Hematopoietic multipotent progenitor cell treated with erythropoietin and hydrocortisone succinate and interleukin-3 and kit ligand, for 15 days (in vitro differentiated cells): ENCODE results near the gene ST7L.
A peak's percentile ranks its signal among the peaks of the same experiment; 100 is the strongest.
"Not testable (repeated sequence)": the region's sequence is repeated elsewhere in the genome, so short reads cannot be mapped to it uniquely, and the experiment has no call there.

Experiments
- DNase-seq: peaks from one replicate; pipeline ENCODE4 v3.0.0-alpha.2; 2015; ENCODE audit warnings: low spot score

The ST7L gene, protein sequence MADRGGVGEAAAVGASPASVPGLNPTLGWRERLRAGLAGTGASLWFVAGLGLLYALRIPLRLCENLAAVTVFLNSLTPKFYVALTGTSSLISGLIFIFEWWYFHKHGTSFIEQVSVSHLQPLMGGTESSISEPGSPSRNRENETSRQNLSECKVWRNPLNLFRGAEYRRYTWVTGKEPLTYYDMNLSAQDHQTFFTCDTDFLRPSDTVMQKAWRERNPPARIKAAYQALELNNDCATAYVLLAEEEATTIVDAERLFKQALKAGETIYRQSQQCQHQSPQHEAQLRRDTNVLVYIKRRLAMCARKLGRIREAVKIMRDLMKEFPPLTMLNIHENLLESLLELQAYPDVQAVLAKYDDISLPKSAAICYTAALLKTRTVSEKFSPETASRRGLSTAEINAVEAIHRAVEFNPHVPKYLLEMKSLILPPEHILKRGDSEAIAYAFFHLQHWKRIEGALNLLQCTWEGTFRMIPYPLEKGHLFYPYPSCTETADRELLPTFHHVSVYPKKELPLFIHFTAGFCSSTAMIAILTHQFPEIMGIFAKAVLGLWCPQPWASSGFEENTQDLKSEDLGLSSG

DNA sequence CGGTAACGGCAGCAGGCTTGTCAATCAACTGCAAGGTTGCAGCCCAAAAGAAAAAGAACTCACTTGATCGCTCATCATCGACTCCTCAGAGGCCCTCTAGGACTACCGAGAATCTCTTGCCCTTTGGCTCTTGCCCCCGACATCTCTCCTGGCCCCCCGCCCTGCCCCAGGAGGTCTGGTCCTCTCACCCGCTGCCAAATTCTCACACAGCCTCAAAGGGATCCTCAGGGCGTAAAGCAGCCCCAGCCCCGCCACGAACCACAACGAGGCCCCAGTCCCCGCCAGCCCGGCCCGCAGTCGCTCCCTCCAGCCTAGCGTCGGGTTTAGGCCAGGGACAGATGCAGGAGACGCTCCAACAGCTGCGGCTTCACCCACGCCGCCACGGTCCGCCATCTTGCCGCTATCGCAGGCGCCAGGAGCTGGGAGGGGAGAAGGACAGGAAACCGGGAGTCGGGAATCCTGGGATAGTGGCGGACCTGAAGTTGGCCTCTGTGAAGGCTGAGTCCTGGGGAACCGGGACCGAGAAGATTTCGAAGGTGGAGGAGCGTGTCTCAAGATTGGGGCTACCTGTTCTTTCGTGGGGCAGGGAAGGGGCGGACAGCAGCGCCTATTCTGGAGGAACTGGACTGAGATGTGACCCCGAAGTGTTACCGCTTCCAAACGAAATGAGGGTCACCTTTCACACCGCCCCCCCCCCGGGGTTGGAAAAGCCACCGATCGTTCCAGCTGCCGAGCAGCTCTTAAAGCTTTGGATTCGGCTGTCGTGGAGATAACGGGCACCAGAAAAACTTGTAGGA, at the start of gene ST7L:
ST7L (minus strand) TSS at position 421 of the 797 bp plus-strand sequence; CDS start at position 393, 28 bp downstream.
- peak; percentile 65 for DNase-seq

DNA sequence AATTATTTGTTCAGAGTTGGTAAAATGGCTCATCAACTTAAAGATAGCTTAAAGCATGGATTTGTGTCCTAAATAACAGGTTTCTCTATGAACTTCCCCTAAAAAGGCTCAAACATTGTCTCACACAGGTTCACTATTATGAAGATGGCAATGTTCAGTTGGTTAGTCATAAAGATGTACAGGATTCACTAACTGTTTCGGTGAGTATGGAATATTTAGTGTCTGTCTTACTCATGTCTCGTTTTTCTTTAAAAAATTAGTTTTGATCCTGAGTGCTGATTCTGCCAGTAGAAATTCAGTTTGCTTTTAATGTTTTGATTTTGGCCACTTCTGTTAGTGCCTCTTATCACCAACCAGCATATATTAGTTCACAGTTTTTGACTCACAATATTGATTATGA, 48.0 kb upstream of the ST7L start:
- DNase-seq: no peak

DNA sequence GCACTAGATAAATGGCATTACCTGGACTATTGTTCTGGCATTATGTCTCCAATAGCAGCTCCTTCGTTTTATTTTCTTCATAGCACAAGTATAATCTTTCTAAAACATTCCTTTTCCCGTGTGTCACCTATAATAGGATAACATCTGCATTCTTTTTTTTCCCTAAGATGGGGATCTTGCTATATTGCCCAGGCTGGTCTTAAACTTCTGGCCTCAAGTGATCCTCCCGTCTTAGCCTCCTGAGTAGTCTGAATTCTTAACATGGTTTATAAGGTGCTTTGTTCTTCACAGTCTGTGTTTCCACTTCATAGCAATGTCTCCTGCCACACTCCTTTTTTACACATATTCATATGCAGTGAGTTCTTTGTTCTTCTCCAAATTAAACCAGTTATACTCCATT, 46.9 kb upstream of the ST7L start:
- no peak for DNase-seq

DNA sequence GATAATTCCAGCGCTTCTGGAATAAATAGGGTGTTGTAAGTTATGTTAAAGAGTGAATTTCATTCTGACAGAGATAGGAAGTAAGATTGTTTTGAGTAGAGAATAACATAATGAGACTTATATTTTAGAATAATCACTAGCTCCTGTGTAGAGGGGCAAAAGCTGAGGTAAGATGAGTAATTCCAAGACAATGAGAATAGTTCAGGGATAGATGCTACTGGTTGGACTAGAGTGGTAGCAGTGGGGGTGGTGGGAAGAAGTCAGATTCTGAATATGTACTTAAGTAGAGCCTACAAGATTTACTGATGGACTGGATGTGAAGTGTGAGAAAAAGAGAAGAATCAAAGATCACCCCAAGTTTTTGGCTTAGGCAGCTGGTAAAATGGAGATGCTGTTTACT, 32.3 kb upstream of the ST7L start:
- no peak for DNase-seq

DNA sequence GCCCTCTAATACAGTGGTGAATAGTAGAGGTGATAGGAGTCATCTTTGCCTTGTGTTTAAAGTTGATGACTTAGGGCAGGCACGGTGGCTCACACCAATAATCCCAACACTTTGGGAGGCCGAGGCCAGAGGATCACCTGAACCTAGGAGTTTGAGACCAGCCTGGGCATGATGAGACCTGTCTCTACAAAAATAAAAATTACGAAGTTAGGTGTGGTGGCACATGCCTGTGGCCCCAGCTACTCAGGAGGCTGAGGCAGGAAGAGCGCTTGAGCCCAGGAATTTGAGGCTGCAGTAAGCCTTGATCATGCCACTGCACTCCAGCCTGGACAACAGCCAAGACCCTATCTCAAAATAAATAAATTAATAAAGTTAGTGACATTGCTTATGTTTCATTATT, 27.3 kb upstream of the ST7L start:
- no peak for DNase-seq

DNA sequence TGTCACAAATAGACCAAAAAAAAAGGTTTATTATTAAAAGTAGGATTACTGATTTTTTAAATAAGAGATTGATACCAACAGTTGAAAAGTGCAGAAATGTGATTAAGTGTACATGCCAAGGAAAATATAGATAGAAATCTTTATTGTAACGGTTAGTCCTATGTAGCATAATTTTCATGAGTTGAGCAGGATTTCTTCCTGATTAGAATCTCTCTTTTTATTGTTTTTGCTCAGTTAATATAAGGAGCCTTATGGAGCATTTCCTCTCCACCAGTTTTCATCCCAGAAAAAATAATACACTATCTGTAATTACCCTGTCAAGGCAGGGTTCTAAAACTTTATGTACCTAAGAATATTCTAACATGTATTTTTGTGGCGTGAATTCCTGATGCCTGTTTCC, 24.1 kb upstream of the ST7L start:
- DNase-seq: no peak

DNA sequence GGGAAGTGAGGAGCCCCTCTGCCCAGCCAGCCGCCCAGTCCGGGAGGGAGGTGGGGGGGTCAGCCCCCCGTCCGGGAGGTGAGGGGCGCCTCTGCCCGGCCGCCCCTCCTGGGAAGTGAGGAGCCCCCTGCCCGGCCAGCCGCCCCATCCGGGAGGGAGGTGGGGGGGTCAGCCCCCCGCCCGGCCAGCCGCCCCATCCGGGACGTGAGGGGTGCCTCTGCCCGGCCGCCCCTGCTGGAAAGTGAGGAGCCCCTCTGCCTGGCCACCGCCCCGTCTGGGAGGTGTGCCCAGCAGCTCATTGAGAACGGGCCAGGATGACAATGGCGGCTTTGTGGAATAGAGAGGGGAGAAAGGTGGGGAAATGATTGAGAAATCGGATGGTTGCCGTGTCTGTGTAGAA, 21.5 kb upstream of the ST7L start:
- DNase-seq: not testable (repeated sequence)

DNA sequence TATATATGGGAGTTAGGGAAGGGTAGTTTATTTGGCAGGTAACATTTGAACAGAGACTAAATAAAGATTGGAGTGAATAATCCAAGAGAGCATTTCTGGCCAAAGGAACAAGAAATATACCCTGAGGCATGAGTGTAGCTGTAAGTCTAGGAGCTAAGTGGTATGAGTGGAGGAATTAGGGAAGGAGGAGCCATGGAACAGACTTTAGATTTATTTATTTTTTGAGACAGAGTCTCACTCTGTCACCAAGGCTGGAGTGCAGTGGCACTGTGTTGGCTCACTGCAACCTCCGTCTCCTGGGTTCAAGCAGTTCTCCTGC, 19.1 kb upstream of the ST7L start:
- DNase-seq: no peak

DNA sequence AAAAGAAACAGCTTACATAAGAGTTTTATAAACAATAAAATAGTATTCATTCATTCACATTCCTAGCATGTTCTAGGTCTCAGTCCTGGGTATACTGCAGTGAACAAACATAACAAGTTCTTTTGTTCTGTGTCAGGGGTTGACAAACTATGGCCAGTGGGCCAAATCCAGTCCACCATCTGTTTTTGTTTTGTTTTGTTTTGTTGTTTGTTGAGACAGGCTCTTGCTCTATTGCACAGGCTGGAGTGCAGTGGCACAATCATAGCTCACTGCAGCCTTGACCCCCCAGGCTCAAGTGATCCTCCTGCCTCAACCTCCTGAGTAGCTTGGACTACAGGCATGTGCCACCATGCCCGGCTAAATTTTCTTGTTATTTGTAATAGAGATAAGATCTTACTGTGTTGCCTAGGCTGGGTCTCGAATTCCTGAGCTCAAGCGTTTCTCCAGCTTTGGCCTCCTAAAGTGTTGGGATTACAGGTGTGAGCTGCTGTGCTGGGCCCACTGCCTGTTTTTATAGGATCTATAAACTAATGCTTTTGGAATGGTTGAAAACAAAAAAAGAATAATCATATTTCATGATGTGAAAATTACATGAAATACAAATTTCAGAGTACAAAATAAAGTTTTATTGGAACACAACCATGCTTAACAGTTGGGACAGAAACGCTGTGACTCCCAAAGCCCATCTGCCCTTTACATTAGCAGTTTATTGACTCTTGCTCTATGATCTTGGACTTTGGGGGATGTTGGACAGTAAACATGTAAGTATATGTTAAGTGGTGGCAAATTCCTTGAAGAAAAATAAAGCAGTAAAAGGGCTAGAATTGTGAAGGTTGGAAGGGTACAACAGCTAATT, 18.5 kb upstream of the ST7L start:
- no peak for DNase-seq

DNA sequence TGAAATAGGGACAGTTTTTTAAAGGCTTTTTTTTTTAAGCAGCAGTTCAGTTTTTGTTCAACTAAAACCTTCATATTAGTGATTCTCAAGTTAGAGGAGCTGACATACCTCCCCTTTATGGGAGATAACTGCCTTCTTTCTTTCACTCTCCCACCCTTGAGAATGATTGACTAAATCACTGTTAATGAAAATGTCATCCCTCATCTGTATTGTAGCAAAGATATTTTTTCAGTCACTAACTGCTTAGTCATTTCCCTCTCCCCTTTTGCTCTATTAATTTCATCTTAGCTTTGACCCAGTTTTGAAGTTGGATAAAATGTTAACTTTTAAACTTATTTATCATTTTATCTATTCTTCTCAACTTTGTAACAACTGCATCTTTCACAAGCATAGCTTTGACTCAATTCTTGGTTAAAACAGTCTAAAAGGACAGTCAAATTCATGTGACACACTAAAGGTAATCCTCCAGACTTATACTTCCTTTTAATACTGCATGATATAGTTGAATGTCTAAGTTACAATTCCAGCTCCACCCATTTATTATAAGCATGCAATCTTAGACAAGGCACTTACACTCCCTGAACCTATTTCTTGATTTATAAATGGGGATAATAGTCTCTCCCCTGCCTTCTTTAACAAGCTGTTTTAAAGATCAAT, 17.8 kb upstream of the ST7L start:
- no peak for DNase-seq

DNA sequence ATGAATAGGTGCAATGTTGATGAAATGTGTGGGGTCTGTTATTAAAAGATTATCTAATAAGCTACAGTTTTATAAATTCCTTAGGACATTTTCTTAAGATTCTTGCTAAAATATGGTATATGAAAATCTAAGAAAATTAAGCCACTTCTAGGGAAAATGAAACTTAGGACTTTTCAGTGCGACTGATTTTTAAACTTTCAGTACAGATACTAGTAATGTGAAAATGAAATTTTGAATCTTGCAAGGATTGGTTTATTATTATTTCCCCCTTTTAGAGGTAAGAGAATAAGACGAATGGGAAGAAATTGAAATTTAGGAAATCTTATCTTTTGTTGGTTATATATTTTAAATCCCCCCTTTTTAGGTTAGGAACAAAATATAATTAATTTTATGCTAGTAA, 17.1 kb upstream of the ST7L start:
- DNase-seq: no peak

DNA sequence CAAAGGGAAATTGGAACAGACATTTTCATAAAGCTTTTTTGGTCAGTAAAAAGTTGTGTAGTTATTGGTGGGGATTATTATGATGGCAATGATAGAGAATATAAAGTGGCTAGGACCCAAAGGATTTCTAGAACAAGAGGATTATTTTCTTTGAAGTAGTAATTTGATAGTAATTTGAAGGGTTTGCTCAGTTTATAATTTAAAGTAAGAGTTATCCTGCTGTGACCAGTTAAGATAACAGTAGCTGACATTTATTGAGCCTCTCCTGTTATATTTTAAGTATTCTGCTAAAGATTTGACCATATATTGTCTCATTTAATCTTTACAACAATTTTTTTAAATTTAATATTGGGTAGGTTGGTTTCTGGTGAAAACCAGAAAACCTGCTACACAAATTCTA, 15.4 kb upstream of the ST7L start:
- DNase-seq: no peak

DNA sequence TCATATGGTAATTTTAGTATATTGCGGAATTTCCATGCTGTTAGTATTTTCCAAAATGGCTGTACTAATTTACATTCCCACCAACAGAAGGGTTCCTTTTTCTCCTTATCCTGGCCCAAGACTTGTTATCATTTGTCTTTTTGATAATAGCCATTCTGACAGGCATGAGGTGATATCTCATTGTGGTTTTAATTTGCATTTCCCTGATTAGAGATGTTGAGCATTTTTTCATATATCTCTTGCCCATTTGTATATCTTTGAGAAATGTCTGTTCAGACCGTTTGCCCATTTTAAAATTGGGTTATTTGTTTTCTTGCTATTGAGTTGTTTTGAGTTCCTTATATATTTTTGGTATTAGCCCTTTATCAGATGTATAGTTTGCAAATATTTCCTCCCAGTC, 14.7 kb upstream of the ST7L start:
- DNase-seq: no peak

DNA sequence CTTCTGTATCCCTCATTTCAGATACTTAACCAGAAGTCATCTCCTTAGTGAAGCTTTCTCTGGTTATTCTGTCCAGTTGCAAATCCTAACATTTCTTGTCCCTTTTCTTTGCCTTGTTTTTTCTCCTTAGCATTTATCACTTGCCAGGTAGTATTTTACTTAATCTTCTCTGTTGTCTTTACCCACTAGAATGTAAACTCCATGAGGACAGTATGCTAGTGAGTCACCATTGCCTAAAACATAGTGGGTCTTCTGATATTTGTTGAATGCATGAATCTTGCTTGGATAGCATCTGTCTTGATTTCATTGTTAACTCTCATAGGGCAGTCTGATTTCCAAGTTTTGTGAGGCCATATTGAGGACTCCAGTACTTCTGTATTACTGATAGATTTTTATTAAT, 10.3 kb upstream of the ST7L start:
- no peak for DNase-seq

DNA sequence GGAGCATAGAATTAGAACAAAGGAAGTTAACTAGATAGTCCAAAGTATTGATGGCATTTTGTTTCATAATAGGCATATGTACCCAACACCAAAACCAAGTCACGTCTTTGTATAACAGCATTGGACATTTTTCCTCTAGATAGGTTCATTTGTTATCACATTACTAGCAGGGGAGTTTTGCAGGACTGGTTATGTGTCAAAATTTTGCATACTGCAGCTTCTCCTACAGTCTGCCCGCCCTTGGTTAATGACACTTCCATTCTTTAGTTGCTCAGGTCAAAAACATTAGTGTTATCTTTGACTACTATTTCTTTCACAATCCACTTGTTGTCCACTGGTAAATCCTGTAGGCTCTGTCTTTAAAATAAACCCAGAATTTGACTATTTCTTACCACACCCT, 9.6 kb upstream of the ST7L start:
- no peak for DNase-seq

DNA sequence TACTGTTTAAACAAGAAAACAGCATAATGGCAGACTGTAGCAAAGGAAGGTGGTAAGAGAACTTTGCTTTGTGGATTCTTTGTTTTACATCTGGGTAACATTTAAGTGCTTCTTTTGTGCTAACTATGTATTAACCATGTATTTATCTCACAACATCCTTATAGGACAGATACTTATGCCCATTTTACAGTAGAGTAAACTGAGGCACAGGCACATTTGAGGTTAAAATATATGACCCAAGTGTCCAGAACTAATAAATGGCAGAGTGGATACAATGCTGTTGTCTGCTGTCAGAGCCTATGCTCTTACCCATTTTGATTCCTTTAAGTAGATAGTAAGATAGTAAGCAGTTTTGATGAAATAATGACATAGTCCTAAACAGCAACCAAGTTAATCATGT, 7.9 kb upstream of the ST7L start:
- DNase-seq: no peak

DNA sequence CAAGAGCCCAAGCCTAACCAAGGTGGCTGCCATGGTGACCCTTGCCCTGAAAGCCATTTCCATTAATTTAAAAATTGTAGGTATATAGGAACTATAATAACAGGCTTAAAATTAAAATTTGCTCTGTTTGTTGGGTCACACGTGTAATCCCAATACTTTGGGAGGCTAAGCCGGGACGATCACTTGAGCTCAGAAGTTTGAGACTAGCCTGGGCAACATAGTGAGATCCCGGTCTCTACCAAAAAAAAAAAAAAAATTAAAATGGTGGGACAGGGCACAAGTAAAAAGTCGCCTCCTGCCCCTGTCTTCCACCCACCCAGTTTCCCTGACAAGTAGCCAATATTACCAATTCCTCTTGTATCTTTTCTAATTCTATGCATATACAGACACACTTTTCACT, 7.3 kb upstream of the ST7L start:
- no peak for DNase-seq

DNA sequence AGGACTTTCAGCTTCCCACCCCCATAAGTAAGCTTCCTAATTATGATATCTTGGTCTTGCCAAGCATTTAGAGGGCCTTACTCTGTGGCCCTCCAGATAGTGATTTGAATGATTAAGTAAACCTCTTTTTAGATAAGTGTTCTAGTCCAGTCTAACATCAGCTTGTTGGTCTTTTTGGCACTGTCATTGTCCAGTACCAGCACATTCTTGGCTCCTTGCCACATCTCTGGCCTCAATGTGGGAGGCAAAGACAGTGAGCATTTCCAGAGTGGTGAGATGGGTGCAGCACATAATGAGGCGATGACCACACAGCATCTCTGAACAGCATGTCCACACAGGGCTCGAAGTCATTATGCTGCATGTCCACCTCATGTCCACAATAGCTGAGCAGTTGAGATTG, 6.8 kb upstream of the ST7L start:
- no peak for DNase-seq

DNA sequence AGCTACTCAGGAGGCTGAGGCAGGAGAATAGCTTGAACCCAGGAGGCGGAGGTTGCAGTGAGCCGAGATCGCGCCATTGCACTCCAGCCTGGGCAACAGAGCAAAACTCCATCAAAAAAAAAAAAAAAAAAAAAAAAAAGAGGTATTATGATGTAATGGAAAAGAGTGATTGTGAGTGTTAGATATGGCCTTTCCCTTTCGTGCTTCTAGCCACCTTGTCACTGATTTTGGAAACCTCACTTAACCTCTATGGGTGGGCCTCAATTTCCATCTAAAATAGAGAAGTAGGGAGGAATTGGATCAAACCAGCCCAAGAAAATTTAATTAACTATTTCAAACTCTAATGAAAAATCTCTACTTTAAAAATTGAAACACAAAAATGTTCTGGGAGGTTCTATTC, 5.6 kb upstream of the ST7L start:
- DNase-seq: not testable (repeated sequence)

DNA sequence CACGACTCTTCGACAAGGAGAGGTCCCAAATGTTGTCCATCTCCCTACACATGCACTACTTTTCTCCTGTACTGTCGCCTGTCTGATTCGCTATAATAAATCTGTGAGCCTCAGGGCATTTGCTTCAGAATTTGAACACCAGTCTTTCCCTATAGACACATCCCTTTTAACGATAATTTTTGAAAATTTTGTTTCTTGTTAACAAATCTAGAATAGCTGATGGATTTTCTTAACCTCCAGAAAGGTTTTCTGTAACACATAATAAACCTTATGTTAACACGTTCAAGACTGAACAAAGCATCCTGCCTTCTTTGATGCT, 1.4 kb upstream of the ST7L start:
- no peak for DNase-seq

DNA sequence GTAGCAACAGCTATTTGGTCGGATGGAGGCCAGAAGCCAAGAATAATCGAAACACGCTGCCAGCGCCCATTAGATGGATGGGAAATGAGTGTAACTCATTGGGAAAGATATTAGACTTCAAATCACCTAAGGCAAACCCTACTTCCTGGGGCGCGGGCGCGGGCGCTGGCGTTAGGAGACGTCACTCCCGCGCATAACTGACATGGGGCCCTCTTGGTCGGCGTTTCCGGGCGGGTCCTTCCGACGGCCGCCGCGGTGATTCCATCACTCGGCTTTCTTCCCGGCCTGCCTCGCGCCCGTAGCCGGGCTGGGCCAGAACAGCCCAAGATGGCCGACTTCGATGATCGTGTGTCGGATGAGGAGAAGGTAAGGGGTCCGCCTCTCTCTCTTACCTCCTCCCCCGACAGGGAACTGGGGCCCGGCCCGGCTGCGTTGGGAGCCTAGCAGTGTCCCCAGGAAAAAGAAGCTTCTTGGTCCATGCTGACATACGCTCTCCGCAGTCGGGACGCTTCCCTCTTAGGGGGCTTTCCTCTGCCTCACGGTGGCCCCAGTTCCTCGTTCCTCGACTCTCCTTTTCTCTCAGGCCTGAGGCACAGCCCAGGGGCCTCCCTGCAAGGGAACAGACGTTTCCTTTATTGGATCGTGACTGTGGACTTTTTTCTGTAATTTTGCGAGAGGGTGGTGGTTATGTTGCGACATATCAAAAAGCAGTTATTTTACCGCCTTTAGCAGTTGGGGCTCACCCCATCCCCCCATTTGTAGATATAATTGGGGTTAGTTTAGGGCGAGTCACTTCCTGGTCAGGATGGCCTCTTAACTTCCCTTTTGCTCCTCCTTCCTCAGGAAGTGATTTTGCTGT, 806 bp upstream of the ST7L start, which contains the start of gene CAPZA1:
CAPZA1 (plus strand) TSS at position 315 of the 859 bp plus-strand sequence; CDS start at position 328, 13 bp downstream.
- peak; percentile 90 for DNase-seq
